Adrenal gland (tissue), 5 donors: Measurements from ENCODE around the gene RBM33.

ENCODE experiments used
- POLR2A ChIP-seq, 2 donors: fragments of 450-650 bp; IDR thresholded peaks; one replicate each; pipeline ENCODE4 v1.6.1; 2017; ENCODE audit warnings: antibody characterized with exemption in 2 of 2, mild to moderate bottlenecking in 2 of 2, moderate library complexity in 1 of 2
- TF ChIP-seq, protein P1 (sequence below), 6 experiments: fragments of 450-650 bp in 4 of 6; fragments of 200-600 bp in 2 of 6; sonication (generic) in 1 of 6; IDR thresholded peaks; 1 replicate in 5 of 6; 2 replicates in 1 of 6; pipeline versions ENCODE4 v1.5.1 to v1.8.0; 2016 to 2021; ENCODE audit warnings: antibody characterized with exemption in 6 of 6, mild to moderate bottlenecking in 2 of 6, moderate library complexity in 1 of 6
- donor health status: DM: no; HTN: no; CAD: no.

- TF ChIP-seq, protein P1, sequence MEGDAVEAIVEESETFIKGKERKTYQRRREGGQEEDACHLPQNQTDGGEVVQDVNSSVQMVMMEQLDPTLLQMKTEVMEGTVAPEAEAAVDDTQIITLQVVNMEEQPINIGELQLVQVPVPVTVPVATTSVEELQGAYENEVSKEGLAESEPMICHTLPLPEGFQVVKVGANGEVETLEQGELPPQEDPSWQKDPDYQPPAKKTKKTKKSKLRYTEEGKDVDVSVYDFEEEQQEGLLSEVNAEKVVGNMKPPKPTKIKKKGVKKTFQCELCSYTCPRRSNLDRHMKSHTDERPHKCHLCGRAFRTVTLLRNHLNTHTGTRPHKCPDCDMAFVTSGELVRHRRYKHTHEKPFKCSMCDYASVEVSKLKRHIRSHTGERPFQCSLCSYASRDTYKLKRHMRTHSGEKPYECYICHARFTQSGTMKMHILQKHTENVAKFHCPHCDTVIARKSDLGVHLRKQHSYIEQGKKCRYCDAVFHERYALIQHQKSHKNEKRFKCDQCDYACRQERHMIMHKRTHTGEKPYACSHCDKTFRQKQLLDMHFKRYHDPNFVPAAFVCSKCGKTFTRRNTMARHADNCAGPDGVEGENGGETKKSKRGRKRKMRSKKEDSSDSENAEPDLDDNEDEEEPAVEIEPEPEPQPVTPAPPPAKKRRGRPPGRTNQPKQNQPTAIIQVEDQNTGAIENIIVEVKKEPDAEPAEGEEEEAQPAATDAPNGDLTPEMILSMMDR (IDR thresholded peaks at IDR 0.05), result no peak
- no peak for TF ChIP-seq POLR2A (IDR thresholded peaks at IDR 0.05)
These were observed 157.8 kb downstream of the RBM33 start for GRCh38 chr7:155802291-155802690.
